A549 (cell line): ENCODE measurements around the gene LATS2.

Source experiments
- CEBPB ChIP-seq, 2 experiments: fragments of >200 bp in 1 of 2; sonication (Bioruptor Twin) in 1 of 2; formaldehyde crosslinking in 1 of 2; IDR thresholded peaks; 2 replicates each; pipeline ENCODE4 v1.6.1; 2012 to 2016
- CTCF ChIP-seq: fragments of >200 bp; sonication (Bioruptor Twin); formaldehyde crosslinking; IDR thresholded peaks from 3 replicates; pipeline ENCODE4 v1.5.1; 2016
- FOSB ChIP-seq: fragments of 250-450 bp; sonication (Bioruptor Pico); IDR thresholded peaks from 2 replicates; pipeline ENCODE4 v1.5.0; 2020; ENCODE audit warnings: mild to moderate bottlenecking, moderate library complexity
- HOXB13 ChIP-seq: fragments of 250-450 bp; sonication (Bioruptor Pico); IDR thresholded peaks from 2 replicates; pipeline ENCODE4 v1.5.0; 2020; ENCODE audit warnings: low read depth, mild to moderate bottlenecking, moderate library complexity
- POLR2AphosphoS2 ChIP-seq: conservative IDR thresholded peaks from 2 replicates; pipeline ENCODE4 v1.6.1; 2012; ENCODE audit warnings: low read length, improper control_type of control experiment, inconsistent platforms
- RARB ChIP-seq: fragments of 250-450 bp; sonication (Bioruptor Pico); IDR thresholded peaks from 2 replicates; pipeline ENCODE4 v1.8.0; 2021; ENCODE audit warnings: mild to moderate bottlenecking, moderate library complexity
- REST ChIP-seq: fragments of 200-600 bp; sonication (generic); IDR thresholded peaks from 2 replicates; pipeline ENCODE4 v1.6.1; 2016; ENCODE audit warnings: antibody characterized with exemption, mild to moderate bottlenecking, moderate library complexity
- ZFP36 ChIP-seq: fragments of 450-650 bp; IDR thresholded peaks from 2 replicates; pipeline ENCODE4 v1.6.1; 2014; ENCODE audit warnings: borderline replicate concordance; ENCODE audit not compliant: partially characterized antibody

- TF ChIP-seq CTCF (no peak), ZFP36 (no peak), REST (no peak), RARB (CRISPR knock-in tag) (no peak), CEBPB (IDR thresholded peaks at IDR 0.05) (no peak), HOXB13 (CRISPR knock-in tag) (no peak), POLR2AphosphoS2 (no peak), FOSB (CRISPR knock-in tag) (no peak)
These were observed 118.3 kb downstream of the LATS2 start for GRCh38 chr13:20942938-20943559.
